Kasumi-1 (cell line): ENCODE measurements around the gene PDK1.
A peak's percentile ranks its signal among the peaks of the same experiment; 100 is the strongest.
"Not testable (repeated sequence)": the region's sequence is repeated elsewhere in the genome, so short reads cannot be mapped to it uniquely, and the experiment has no call there.

Experiments
- DNase-seq, 2 experiments: peaks; one replicate each; lab custom pipeline; 2025; lab: John Stamatoyannopoulos, UW

PDK1 gene

GRCh38 chr2:172552547-172553291, 3.2 kb upstream of the PDK1 start:
- DNase-seq = no peak

DNA sequence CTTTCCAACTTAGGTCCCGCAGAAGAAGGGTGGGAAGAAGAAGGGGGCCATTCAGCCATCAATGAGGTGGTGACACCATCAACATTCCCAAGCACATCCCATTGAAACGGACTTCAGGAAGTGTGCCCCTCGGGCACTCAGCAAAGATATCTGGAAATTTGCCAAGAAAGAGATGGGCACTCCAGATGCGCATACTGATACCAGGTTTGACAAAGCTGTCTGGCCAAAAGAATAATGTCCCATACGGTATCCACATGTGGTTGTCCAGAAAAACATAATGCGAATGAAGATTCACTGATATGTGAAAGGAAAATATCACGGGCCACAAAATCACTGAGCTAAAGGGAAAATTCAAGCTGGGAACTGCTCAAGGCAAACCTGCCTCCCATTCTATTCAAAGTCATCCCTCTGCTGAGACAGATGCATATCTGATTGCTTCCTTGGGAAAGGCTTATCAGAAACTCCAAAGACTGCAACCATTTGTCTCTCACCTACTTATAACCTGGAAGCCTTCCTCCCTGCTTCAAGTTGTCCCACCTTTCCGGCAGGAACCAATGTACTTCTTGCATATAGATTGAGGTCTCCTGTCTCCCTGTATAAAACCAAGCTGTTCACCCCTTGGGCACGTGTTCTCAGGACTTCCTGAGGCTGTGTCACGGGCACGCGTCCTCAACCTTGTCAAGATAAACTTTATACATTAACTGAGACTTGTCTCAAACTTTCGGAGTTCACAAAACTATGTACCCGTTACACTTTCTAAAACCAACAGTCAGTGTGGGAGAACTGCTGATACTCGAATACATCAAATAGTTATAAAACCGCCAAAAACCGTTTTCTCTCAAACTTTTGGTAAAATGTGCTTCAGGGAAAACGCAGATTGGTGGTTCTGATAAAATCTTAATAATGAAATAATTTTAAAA, 1.3 kb upstream of the PDK1 start:
- DNase-seq = peak; percentile 39 to 48

DNA sequence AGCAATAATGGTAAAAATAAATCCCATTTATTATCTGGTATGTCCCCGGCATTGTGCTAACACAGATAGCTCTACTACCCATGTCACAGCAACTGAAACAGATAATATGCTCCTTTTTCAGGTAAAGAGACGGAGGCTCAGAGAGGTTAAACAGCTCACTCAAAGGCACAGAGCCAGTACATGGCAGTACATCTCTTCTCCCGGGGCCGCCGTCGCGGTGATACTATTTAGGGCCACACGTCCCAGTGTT, 693 bp upstream of the PDK1 start:
- DNase-seq = no peak

DNA sequence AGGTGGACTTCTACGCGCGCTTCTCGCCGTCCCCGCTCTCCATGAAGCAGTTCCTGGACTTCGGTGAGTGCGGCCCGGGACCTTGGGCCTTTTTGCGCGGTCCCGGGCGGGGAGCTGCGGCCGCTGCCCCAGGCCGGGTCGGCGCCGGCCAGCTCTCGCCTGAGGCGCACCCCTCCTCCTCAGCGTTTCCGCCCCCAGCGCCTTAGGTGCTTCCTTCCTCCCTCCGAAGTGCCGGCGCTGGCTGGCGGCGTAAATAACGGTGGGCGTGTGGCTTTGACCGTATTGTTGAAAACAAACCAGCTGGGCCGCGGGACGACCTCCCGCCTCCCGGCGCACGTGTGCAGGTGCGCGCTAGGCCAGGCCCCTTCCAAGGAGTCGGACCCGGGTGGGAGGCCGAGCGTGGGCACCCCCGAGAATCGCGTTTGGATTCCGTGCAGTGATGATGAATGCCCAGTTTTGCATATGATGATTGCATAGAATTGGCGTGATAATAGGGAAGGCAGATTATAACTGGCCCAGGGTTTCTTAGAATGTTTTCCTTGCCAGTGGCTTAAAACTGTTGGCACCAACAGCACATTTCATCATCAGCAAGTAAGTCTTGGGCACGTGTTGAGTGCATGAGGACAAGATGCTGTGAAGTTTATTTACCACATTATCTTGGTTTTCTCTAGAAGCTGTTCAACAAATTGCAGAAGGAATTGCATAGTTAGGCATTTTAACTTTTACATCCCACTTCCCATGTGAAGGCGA, 569 bp downstream of the PDK1 start:
- DNase-seq = peak; percentile 82 to 86

DNA sequence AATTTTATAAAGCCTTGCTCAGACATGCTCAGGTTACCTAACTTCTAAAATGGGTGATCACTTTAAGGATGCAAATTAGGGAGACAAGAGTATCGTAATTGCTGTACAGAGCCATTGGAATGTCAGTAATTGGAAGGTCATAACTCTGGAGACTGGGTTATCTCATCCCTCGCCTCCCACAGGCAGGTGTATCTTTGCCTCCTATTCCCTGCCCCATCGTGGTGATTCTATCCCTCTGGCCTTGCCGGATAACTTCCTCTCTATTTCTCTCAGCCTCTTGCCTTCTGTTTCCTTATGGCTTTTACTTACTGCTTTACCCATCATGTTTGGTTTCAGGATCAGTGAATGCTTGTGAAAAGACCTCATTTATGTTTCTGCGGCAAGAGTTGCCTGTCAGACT, 2.5 kb downstream of the PDK1 start:
- peak; percentile 15 to 41 for DNase-seq

DNA sequence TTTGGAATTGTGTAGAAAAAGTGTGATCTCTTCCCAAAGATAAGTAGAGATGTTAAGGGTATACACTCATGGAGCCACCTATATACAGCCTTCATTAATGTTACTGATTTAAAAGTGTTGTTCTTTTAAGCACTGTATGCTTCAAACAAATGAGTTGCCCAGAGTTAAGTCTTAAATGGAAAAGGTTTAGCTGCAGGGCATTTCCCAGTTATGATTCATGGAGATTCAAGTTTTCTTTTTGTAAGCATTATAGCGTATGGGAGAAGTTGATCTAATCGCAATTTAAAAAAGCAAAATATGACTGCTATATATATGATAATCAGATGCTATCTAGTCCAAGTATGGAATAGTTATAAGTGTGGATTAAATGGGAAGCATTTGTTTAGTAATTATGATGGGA, 4.8 kb downstream of the PDK1 start:
- DNase-seq = no peak

DNA sequence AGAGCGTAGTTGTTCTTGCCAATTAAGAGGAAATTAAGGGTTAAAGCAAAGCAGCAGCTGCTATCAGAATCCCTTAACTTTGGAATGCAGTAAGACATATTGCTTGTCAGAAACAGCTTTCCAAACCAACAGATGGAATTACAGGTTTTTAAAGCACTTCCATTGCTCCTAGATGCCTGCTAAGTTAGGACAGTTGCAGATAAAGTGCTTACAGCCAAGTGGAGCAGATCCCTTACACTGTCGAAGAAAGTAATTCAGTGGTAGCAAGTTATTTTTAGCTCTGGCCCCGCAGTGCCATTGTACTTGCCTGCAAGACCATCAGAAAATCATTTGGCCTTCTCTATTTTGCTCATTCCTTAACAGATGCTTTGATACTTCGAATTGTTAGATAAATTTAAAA, 5.4 kb downstream of the PDK1 start:
- DNase-seq = no peak

- DNase-seq = no peak
Measured at GRCh38 chr2:172562298-172562697, 6.4 kb downstream of the PDK1 start.

DNA sequence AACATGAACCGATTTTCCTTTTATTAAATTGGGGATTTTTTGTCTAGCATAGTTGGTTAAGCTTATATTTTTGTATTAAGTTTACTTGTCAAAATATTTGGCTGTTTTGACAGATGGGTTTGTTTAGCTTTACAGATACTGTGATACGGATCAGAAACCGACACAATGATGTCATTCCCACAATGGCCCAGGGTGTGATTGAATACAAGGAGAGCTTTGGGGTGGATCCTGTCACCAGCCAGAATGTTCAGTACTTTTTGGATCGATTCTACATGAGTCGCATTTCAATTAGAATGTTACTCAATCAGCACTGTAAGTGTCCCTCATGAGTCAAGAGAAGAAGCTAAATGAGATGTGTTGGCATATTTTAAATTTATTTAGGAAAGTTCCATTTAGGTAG, 8.5 kb downstream of the PDK1 start:
- no peak for DNase-seq

GRCh38 chr2:172571245-172571644, 15.4 kb downstream of the PDK1 start:
- no peak for DNase-seq

GRCh38 chr2:172572981-172573380, 17.1 kb downstream of the PDK1 start:
- no peak for DNase-seq

GRCh38 chr2:172574965-172575364, 19.1 kb downstream of the PDK1 start:
- no peak for DNase-seq

DNA sequence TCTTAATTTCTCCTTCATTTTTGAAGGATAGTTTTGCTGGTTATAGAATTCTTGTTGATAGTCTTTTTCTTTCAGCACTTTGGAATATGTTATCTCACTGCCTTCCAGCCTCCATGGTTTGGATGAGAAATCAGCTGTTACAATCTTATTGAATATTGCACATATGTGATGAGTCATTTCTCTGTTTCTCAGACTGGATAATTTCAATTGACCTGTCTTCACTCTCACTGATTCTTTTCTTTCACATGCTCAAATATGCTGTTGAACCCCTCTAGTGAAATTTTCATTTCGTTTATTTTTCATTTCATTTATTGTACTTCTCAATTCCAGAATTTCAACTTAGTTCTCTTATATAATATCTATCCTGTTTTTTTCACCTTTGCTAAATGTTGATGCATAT, 22.2 kb downstream of the PDK1 start:
- peak in 1 of 2 experiments; percentile 13 for DNase-seq

- no peak for DNase-seq
Measured at GRCh38 chr2:172578860-172579512, 23.1 kb downstream of the PDK1 start.

DNA sequence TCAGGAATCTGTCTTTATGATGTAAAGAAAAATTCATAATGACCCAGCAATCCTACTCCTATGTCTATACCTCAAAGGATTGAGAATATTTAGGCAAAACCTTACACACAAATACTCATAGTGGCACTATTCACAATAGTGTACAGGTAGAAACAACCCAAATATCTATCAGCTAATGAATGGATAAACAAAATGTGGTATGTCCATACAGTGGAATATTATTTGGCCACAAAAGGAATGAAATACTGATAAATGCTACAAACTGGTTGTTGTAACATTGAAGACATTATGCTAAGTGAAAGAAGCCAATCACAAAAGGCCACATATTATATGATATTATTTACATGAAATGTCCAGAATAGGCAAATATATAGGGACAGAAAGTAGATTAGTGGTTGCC, 24.7 kb downstream of the PDK1 start:
- no peak for DNase-seq

DNA sequence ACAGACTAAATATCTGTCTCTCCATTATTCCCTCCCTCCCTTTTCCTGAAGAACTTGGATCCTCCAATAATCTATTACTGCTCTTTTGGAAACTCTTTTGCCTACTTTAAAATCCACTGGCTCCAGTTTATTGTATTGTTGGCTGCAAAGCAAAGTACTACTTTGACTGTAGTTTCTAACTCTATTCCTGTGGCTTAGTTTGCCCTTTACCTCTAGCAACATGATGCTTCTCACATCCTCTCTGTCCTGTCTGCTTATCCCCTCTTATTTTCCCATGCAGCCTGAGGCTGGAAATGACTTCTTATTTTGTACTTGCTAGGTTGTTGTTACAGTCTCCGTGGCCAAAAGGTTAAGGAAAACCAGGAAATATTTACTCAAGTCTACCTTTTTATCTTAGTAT, 26.8 kb downstream of the PDK1 start:
- no peak for DNase-seq

- DNase-seq = no peak
Measured at GRCh38 chr2:172586245-172586891, 30.5 kb downstream of the PDK1 start.

- not testable (repeated sequence) for DNase-seq
Measured at GRCh38 chr2:172587231-172587630, 31.3 kb downstream of the PDK1 start.

DNA sequence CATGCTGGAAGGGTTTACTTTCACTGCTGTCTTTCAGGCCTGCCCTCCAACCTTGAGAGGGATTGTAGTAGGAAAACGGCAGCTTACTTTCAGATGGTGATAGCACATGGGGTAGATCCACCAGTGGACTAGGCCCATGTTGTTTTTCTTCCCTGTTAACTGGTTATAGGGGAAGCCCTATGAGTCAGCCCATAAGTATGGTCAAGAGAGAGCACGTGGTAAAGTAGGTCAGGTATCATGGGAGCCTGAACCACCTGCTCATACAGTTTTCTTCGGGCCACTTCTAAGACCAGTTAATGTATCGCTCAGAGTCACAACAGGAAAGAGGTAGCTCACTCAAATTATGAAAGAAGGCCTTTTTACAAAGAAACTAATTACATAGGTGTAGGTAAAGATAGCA, 33.0 kb downstream of the PDK1 start:
- no peak for DNase-seq

DNA sequence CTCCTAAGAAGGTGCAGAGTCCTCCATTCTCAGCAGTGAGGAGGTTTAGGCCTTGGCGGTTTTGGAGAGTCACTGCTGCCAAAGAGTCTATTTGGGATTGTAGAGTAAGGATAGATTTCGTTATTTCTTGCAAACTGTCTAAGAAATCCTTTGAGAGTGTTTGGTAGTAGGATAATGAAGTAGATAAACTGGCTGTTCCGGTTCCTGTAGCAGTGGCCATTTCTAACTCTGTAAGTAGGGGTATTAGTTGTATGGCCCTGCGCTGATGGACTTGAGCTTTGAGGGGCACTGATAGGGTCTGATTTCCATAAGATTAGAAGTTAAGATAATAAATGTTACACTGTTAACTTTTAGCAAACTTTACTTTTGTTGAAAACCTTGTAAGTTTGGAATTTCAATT, 35.5 kb downstream of the PDK1 start:
- DNase-seq = not testable (repeated sequence)

DNA sequence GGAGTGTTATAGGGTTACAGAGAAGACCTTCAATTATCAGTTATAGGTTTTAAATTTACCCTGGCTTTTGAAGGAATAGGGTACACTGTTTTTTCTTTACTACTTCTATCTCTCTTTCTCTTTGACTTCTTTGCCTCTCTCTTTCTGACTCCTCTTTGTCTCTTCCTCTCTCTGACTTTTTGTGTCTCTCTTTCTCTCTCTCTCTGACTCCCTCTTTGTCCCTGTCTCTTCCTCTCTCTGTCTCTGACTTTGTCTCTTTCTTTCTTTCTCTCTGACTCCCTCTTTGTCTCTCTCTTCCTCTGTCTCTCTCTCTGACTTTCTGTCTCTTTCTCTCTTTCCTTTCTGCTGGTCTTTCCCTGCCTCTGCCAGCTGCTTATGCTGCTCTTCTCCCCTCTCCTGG, 36.3 kb downstream of the PDK1 start:
- DNase-seq = not testable (repeated sequence)

DNA sequence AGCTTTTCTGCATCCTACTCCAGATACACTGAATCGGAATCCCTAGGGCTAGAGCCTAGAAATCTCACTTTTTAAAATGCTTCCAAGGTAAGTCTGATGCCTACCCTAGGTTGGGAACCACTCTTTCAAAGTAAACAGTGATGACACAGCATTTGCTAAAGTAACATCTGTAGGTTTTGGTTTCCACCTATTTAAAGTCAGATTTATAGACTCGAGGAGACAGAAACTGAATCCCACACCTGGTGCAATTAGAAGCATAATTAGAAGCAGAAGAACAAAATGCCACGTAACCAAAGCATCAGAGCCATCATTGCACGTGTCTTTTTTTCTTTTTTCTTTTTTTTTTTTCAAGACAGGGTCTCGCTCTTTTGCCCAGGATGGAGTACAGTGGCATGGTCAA, 40.9 kb downstream of the PDK1 start:
- no peak for DNase-seq
